Ishikawa (cell line): Measurements from ENCODE around the gene ZSWIM6.

ENCODE experiments used
- EGR1 ChIP-seq: IDR thresholded peaks from 2 replicates; pipeline ENCODE4 v1.6.1; 2012
- NFIC ChIP-seq: IDR thresholded peaks from 2 replicates; pipeline ENCODE4 v1.6.1; 2012
- TCF12 ChIP-seq: IDR thresholded peaks from 2 replicates; pipeline ENCODE4 v1.6.1; 2012; ENCODE audit warnings: low read depth
- YY1 ChIP-seq: IDR thresholded peaks from 2 replicates; pipeline ENCODE4 v1.6.1; 2012; ENCODE audit warnings: low read depth
- ZBTB7A ChIP-seq: IDR thresholded peaks from 2 replicates; pipeline ENCODE4 v1.6.1; 2012; ENCODE audit warnings: low read depth

DNA sequence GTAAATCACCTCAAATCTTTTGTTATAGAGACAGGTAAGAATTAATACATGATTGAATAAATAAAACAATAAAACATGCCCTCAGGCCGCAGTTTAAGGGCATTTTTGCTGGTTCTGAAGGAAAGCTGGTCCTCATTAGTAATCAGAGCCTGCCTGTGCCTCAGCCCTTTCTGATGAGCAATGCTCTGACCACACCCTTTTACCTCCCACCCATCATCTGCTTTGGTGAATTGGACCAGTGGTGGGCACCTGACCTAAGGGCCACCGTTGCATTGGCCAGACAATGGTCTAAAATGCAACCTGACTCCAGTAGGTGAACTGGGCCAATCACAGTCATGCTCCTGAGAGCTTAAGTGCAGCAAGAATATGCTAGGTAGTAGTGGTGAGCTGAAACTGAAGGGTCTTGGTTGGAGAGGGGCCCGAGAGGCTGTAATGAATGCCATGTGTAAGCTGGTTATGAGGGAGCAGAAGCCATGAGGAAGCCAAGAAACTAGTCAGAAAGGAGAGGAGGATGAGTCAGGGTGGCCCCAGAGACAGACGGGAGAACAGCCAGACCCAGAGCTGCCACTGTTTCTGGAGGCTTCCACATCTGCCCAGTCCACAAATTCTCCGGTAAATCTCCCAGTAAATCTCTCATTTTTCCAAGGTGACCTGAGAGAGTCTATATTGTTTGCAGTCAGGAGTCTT lies 45.5 kb upstream of the ZSWIM6 start:
- TF ChIP-seq TCF12 (no peak), NFIC (no peak), YY1 (no peak), ZBTB7A (no peak), EGR1 (no peak)
